ENCODE data around the gene TMPRSS9.

The TMPRSS9 gene

DNA sequence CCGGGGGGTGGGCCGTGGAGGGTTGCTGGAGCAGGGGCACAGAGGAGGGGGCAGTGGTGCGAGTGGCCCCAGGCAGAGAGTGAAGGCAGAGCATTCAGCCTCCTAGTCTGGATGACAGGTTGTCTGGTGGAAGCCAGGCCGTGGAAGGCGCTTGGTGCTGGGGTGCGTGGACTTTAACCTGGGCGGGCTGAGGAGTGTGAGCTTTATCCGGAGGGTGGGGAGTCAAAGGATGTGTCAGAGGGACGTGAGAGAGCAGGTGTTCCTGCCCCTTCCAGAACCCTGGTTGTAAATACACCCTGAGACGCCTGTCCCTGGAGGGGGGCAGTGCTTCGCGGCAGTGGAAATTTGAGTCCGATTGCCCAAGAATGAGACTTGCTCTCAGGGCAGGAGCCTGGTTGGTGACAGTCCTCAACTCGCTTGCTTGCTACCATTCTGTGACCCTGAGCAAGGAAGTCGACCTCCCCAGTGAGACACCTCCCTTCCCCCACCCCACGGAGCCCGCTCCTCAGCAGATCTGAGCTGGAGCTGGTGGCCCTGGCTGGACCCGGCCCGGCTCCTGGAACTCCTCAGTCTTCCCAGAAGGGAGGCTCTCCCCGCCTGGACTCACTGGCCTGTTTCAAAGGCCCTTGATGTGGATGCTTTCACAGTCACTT, 29.3 kb upstream of the TMPRSS9 start (continued):
- TF ChIP-seq, protein P1, sequence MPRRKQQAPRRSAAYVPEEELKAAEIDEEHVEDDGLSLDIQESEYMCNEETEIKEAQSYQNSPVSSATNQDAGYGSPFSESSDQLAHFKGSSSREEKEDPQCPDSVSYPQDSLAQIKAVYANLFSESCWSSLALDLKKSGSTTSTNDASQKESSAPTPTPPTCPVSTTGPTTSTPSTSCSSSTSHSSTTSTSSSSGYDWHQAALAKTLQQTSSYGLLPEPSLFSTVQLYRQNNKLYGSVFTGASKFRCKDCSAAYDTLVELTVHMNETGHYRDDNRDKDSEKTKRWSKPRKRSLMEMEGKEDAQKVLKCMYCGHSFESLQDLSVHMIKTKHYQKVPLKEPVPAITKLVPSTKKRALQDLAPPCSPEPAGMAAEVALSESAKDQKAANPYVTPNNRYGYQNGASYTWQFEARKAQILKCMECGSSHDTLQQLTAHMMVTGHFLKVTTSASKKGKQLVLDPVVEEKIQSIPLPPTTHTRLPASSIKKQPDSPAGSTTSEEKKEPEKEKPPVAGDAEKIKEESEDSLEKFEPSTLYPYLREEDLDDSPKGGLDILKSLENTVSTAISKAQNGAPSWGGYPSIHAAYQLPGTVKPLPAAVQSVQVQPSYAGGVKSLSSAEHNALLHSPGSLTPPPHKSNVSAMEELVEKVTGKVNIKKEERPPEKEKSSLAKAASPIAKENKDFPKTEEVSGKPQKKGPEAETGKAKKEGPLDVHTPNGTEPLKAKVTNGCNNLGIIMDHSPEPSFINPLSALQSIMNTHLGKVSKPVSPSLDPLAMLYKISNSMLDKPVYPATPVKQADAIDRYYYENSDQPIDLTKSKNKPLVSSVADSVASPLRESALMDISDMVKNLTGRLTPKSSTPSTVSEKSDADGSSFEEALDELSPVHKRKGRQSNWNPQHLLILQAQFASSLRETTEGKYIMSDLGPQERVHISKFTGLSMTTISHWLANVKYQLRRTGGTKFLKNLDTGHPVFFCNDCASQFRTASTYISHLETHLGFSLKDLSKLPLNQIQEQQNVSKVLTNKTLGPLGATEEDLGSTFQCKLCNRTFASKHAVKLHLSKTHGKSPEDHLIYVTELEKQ (tag by site-specific recombination; IDR thresholded peaks at IDR 0.05; ENCODE audit: borderline replicate concordance) = no peak
- peak; percentile 48 for TF ChIP-seq KLF1 (tag by site-specific recombination; IDR thresholded peaks at IDR 0.05)
- TF ChIP-seq, protein P2, sequence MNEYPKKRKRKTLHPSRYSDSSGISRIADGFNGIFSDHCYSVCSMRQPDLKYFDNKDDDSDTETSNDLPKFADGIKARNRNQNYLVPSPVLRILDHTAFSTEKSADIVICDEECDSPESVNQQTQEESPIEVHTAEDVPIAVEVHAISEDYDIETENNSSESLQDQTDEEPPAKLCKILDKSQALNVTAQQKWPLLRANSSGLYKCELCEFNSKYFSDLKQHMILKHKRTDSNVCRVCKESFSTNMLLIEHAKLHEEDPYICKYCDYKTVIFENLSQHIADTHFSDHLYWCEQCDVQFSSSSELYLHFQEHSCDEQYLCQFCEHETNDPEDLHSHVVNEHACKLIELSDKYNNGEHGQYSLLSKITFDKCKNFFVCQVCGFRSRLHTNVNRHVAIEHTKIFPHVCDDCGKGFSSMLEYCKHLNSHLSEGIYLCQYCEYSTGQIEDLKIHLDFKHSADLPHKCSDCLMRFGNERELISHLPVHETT (tag by site-specific recombination; IDR thresholded peaks at IDR 0.05) = no peak
- TF ChIP-seq, protein P3, sequence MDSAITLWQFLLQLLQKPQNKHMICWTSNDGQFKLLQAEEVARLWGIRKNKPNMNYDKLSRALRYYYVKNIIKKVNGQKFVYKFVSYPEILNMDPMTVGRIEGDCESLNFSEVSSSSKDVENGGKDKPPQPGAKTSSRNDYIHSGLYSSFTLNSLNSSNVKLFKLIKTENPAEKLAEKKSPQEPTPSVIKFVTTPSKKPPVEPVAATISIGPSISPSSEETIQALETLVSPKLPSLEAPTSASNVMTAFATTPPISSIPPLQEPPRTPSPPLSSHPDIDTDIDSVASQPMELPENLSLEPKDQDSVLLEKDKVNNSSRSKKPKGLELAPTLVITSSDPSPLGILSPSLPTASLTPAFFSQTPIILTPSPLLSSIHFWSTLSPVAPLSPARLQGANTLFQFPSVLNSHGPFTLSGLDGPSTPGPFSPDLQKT (IDR thresholded peaks at IDR 0.05; ENCODE audit: borderline replicate concordance, low read depth, low read length) = no peak
- TF ChIP-seq, protein P4, sequence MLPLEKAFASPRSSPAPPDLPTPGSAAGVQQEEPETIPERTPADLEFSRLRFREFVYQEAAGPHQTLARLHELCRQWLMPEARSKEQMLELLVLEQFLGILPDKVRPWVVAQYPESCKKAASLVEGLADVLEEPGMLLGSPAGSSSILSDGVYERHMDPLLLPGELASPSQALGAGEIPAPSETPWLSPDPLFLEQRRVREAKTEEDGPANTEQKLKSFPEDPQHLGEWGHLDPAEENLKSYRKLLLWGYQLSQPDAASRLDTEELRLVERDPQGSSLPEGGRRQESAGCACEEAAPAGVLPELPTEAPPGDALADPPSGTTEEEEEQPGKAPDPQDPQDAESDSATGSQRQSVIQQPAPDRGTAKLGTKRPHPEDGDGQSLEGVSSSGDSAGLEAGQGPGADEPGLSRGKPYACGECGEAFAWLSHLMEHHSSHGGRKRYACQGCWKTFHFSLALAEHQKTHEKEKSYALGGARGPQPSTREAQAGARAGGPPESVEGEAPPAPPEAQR (tag by site-specific recombination; IDR thresholded peaks at IDR 0.05) = no peak

DNA sequence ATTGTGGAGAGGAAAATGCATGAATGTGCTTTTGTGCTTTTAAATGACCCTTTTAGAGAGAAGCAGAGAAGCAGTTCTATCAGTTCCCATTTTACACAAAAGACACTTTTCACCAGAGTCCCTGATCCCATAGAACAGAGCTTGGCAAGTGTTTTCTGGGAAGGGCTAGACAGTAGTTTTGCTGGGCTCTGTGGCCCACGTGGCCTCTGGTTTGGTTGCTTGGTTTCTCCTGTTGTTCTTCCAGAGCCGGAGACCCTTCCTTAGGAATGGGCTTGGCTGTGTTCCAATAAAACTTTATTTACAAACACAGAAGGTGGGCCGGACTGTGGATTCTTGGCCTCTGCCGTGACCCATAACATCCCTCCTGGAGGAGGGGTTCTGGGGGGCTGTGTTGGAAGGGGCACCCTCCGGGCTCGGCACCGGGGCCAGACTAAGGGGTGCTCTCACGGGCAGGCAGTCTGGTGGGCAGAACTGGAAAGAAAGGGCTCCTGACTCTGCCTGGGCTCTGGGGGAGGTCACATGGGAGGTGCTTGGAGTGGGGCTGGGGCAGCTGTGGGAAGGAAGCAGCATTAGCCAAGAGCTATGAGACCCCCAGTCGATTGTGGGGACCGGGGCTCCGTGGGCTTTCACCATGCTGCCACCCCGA, 28.3 kb upstream of the TMPRSS9 start:
- ChIA-PET CTCF (no interaction called here), POLR2A (no interaction called here)
- Histone ChIP-seq H3K36me3 (ENCODE audit: control insufficient read depth in 2 of 2, insufficient read depth in 1 of 2, low read length in 2 of 2) (peaks cover 0 to 12% of the 10 kb centered on the region in 2 experiments; a peak in 1 of 3 replicates), H3K27ac (ENCODE audit: extremely low read depth, low read depth, low read length) (peak overlapping the region; percentile 12), H3K4me3 (ENCODE audit: low read depth, low read length) (no peak overlapping the region), H3K4me1 (ENCODE audit: control insufficient read depth, insufficient read depth, low read length) (peaks cover 14% of the 10 kb centered on the region), H3K9me3 (ENCODE audit: control insufficient read depth, insufficient read depth, low read depth, low read length) (no peaks in the 10 kb centered on the region)
- TF ChIP-seq ZNF10 (tag by site-specific recombination; IDR thresholded peaks at IDR 0.05) (no peak), GLIS1 (tag by site-specific recombination; IDR thresholded peaks at IDR 0.05) (peak; percentile 5; the same call in 1 of the 2 replicates), ZNF335 (tag by site-specific recombination; conservative IDR thresholded peaks at IDR 0.05) (peak; percentile 64), HOXD13 (CRISPR knock-in tag; IDR thresholded peaks at IDR 0.05; ENCODE audit: borderline replicate concordance) (no peak), ZNF658 (tag by site-specific recombination; IDR thresholded peaks at IDR 0.05) (no peak), ZNF114 (tag by site-specific recombination; IDR thresholded peaks at IDR 0.05) (no peak), ZNF404 (tag by site-specific recombination; IDR thresholded peaks at IDR 0.05) (no peak), ZNF785 (tag by site-specific recombination; IDR thresholded peaks at IDR 0.05) (no peak), IKZF3 (tag by site-specific recombination; IDR thresholded peaks at IDR 0.05) (peak; percentile 77)

All from HEK293 (cell line).